Measurements from ENCODE around the gene KPNB1. TPM values are rescaled to one million over a fixed set of nuclear protein-coding genes. Genes with fewer than 3 reads are reported as not detected.
"Not testable (repeated sequence)": the region's sequence is repeated elsewhere in the genome, so short reads cannot be mapped to it uniquely, and the experiment has no call there.

KPNB1 gene
- polyA plus RNA-seq, 1 donor (not counting 4 experiments of a cell fraction or from before 2014, with no cell fraction given) = 220 TPM

DNA sequence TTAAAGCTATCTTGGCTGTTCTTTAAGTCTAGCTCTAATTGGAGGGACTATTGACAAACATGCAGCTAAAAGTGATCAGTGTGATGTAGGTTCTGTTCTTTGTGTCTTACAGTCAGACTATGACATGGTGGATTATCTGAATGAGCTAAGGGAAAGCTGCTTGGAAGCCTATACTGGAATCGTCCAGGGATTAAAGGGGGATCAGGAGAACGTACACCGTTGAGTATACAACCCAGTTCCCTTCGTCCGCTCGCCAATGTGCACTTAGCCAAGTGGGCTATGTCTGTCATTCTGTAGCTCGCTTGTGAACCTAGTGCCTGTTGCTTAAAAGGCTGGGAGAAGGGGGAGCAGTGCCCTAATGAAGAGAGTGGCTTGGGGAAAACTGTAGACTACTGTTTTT lies 28.5 kb downstream of the KPNB1 start:
- H2AFZ ChIP-seq (ENCODE audit: control insufficient read depth, low read length) = no peak overlapping the region
- H3K9me1 ChIP-seq (ENCODE audit: control insufficient read depth, extremely low read depth, insufficient read depth, low read length) = no peaks in the 10 kb centered on the region
- TF ChIP-seq, protein P1, sequence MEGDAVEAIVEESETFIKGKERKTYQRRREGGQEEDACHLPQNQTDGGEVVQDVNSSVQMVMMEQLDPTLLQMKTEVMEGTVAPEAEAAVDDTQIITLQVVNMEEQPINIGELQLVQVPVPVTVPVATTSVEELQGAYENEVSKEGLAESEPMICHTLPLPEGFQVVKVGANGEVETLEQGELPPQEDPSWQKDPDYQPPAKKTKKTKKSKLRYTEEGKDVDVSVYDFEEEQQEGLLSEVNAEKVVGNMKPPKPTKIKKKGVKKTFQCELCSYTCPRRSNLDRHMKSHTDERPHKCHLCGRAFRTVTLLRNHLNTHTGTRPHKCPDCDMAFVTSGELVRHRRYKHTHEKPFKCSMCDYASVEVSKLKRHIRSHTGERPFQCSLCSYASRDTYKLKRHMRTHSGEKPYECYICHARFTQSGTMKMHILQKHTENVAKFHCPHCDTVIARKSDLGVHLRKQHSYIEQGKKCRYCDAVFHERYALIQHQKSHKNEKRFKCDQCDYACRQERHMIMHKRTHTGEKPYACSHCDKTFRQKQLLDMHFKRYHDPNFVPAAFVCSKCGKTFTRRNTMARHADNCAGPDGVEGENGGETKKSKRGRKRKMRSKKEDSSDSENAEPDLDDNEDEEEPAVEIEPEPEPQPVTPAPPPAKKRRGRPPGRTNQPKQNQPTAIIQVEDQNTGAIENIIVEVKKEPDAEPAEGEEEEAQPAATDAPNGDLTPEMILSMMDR (optimal IDR thresholded peaks at IDR 0.05 in 1 of 3, IDR thresholded peaks at IDR 0.05 in 1 of 3, conservative IDR thresholded peaks at IDR 0.05 in 1 of 3; ENCODE audit: extremely low read depth in 1 of 3, insufficient read depth in 2 of 3, low read length in 3 of 3) = no peak
- no peak for TF ChIP-seq EZH2 (IDR thresholded peaks at IDR 0.05; ENCODE audit: low read length)

DNA sequence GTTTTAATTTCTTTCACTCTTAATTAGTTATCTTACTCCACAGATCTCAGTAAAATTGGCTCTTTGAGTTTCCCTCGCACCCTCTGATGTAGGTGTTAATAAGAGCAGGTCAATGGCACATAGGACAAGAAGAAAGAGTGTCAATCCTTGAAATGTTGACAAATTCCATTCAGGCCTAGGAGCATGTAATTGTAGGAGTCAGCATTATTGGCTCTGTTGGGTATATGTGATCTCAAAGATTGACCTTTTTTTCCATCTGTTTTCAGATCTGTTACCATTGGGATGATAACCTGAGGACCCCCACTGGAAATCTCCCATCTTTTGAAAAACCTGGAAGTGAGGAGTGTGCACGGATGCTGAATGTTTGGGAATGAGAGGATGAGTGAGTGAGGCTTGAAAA lies 32.4 kb downstream of the KPNB1 start:
- dilution Hi-C loops (cut with MboI; ENCODE audit: extremely low pct_ligation_motif_present, low sequenced_read_pairs) = no loop called here
- no peak overlapping the region for H2AFZ ChIP-seq (ENCODE audit: control insufficient read depth, low read length)
- no peak overlapping the region for H3K4me3 ChIP-seq (ENCODE audit: control insufficient read depth in 2 of 3, extremely low read depth in 1 of 3, insufficient read depth in 2 of 3, low read depth in 1 of 3, low read length in 3 of 3)
- peaks cover 37 to 58% of the 10 kb centered on the region in 2 experiments for H3K36me3 ChIP-seq (ENCODE audit: control insufficient read depth in 2 of 2, extremely low read depth in 1 of 2, insufficient read depth in 2 of 2, low read length in 2 of 2)
- no peaks in the 10 kb centered on the region for H3K27me3 ChIP-seq (ENCODE audit: control insufficient read depth, extremely low read depth, insufficient read depth, low read length)
- FAIRE-seq = no peak
- DNase-seq (ENCODE audit: low read depth, low spot score) = no peak
- H3K9ac ChIP-seq (ENCODE audit: control insufficient read depth, extremely low read depth, insufficient read depth, low read length) = no peak overlapping the region
- H3K4me1 ChIP-seq (ENCODE audit: control insufficient read depth, extremely low read depth, insufficient read depth, low read length) = no peaks in the 10 kb centered on the region
- TF ChIP-seq EZH2 (IDR thresholded peaks at IDR 0.05; ENCODE audit: low read length) = no peak
- TF ChIP-seq, protein P1 (optimal IDR thresholded peaks at IDR 0.05 in 1 of 3, IDR thresholded peaks at IDR 0.05 in 1 of 3, conservative IDR thresholded peaks at IDR 0.05 in 1 of 3; ENCODE audit: extremely low read depth in 1 of 3, insufficient read depth in 2 of 3, low read length in 3 of 3) = no peak
- no peaks in the 10 kb centered on the region for H3K9me3 ChIP-seq (ENCODE audit: control insufficient read depth, low read depth, low read length)
- H4K20me1 ChIP-seq (ENCODE audit: control insufficient read depth, extremely low read depth, insufficient read depth, low read length) = peaks cover 5% of the 10 kb centered on the region
- no peak overlapping the region for H3K4me2 ChIP-seq (ENCODE audit: control insufficient read depth, extremely low read depth, insufficient read depth, low read depth, low read length)
- H3K9me1 ChIP-seq (ENCODE audit: control insufficient read depth, extremely low read depth, insufficient read depth, low read length) = no peaks in the 10 kb centered on the region
- H3K27ac ChIP-seq (ENCODE audit: control insufficient read depth, insufficient read depth, low read length) = no peak overlapping the region
- no peaks in the 10 kb centered on the region for H3K79me2 ChIP-seq (ENCODE audit: control insufficient read depth, insufficient read depth, low read length)

More for the DNA sequence above, 28.5 kb downstream of the KPNB1 start:
- H3K9ac ChIP-seq (ENCODE audit: control insufficient read depth, extremely low read depth, insufficient read depth, low read length) = no peak overlapping the region
- H3K4me2 ChIP-seq (ENCODE audit: control insufficient read depth, extremely low read depth, insufficient read depth, low read depth, low read length) = no peak overlapping the region
- FAIRE-seq (no peak), DNase-seq (ENCODE audit: low read depth, low spot score) (no peak)
- H3K27ac ChIP-seq (ENCODE audit: control insufficient read depth, insufficient read depth, low read length) = no peak overlapping the region
- H3K4me3 ChIP-seq (ENCODE audit: control insufficient read depth in 2 of 3, extremely low read depth in 1 of 3, insufficient read depth in 2 of 3, low read depth in 1 of 3, low read length in 3 of 3) = no peak overlapping the region
- peaks cover 58 to 73% of the 10 kb centered on the region in 2 experiments for H3K36me3 ChIP-seq (ENCODE audit: control insufficient read depth in 2 of 2, extremely low read depth in 1 of 2, insufficient read depth in 2 of 2, low read length in 2 of 2)
- dilution Hi-C loops (cut with MboI; ENCODE audit: extremely low pct_ligation_motif_present, low sequenced_read_pairs) = no loop called here
- H4K20me1 ChIP-seq (ENCODE audit: control insufficient read depth, extremely low read depth, insufficient read depth, low read length) = peaks cover 8% of the 10 kb centered on the region
- H3K4me1 ChIP-seq (ENCODE audit: control insufficient read depth, extremely low read depth, insufficient read depth, low read length) = no peaks in the 10 kb centered on the region
- no peaks in the 10 kb centered on the region for H3K9me3 ChIP-seq (ENCODE audit: control insufficient read depth, low read depth, low read length)
- H3K79me2 ChIP-seq (ENCODE audit: control insufficient read depth, insufficient read depth, low read length) = peaks cover 9% of the 10 kb centered on the region
- no peaks in the 10 kb centered on the region for H3K27me3 ChIP-seq (ENCODE audit: control insufficient read depth, extremely low read depth, insufficient read depth, low read length)

DNA sequence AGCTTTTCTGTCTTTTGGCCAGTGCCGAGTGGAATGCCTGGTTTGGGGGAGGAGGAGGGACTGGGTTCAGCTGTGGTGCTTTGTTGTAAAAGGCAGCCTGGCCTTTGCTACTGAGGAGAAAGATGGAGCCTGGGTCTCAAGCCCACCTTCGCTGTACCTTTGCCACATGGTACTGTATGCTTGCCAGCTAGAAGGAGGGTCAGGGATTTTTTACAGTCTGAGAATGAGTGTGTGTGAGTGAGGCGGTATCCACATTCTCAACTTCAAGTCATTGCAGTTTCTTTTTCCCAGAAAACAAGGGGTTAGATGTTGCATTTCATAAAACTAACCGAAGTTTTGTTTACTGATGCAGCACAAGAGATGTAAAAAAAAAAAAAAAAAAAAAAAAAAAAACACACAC lies 33.0 kb downstream of the KPNB1 start:
- H3K79me2 ChIP-seq (ENCODE audit: control insufficient read depth, insufficient read depth, low read length); DNase-seq (ENCODE audit: low read depth, low spot score); FAIRE-seq; H3K4me1 ChIP-seq (ENCODE audit: control insufficient read depth, extremely low read depth, insufficient read depth, low read length); H3K9me3 ChIP-seq (ENCODE audit: control insufficient read depth, low read depth, low read length); H3K27ac ChIP-seq (ENCODE audit: control insufficient read depth, insufficient read depth, low read length); dilution Hi-C loops (cut with MboI; ENCODE audit: extremely low pct_ligation_motif_present, low sequenced_read_pairs); H3K4me3 ChIP-seq (ENCODE audit: control insufficient read depth in 2 of 3, extremely low read depth in 1 of 3, insufficient read depth in 2 of 3, low read depth in 1 of 3, low read length in 3 of 3); H3K9me1 ChIP-seq (ENCODE audit: control insufficient read depth, extremely low read depth, insufficient read depth, low read length); H2AFZ ChIP-seq (ENCODE audit: control insufficient read depth, low read length); H4K20me1 ChIP-seq (ENCODE audit: control insufficient read depth, extremely low read depth, insufficient read depth, low read length); H3K4me2 ChIP-seq (ENCODE audit: control insufficient read depth, extremely low read depth, insufficient read depth, low read depth, low read length); H3K9ac ChIP-seq (ENCODE audit: control insufficient read depth, extremely low read depth, insufficient read depth, low read length); H3K27me3 ChIP-seq (ENCODE audit: control insufficient read depth, extremely low read depth, insufficient read depth, low read length): not testable (repeated sequence)
- H3K36me3 ChIP-seq (ENCODE audit: control insufficient read depth in 2 of 2, extremely low read depth in 1 of 2, insufficient read depth in 2 of 2, low read length in 2 of 2) = peaks cover 34 to 58% of the 10 kb centered on the region in 2 experiments

All from keratinocyte (primary cell).